ENCODE data around the gene PPIL6.
"Not testable (repeated sequence)": the region's sequence is repeated elsewhere in the genome, so short reads cannot be mapped to it uniquely, and the experiment has no call there.

The PPIL6 gene

GRCh38 chr6:109465772-109466171, 25.3 kb upstream of the PPIL6 start:
- Histone ChIP-seq H3K4me2 (ENCODE audit: low read length) (no peak overlapping the region), H3K9me3 (ENCODE audit: insufficient read depth, low read length) (no peaks in the 10 kb centered on the region), H3K4me3 (ENCODE audit: low read length) (no peak overlapping the region), H3K79me2 (ENCODE audit: low read length) (peaks cover 21% of the 10 kb centered on the region), H3K36me3 (replicated peaks; ENCODE audit: low read depth, low read length) (peaks cover 50% of the 10 kb centered on the region), H4K20me1 (ENCODE audit: insufficient read depth, low read length) (no peaks in the 10 kb centered on the region; the same call in 1 of the 2 replicates), H2AFZ (ENCODE audit: low read depth, low read length) (no peak overlapping the region), H3K9ac (ENCODE audit: low read length) (no peak overlapping the region), H3K4me1 (ENCODE audit: low read length) (peaks cover 5% of the 10 kb centered on the region; the same call in 1 of the 2 replicates), H3K27me3 (ENCODE audit: low read depth, low read length) (no peaks in the 10 kb centered on the region), H3K27ac (ENCODE audit: low read length) (no peak overlapping the region)
- TF ChIP-seq, protein P1, sequence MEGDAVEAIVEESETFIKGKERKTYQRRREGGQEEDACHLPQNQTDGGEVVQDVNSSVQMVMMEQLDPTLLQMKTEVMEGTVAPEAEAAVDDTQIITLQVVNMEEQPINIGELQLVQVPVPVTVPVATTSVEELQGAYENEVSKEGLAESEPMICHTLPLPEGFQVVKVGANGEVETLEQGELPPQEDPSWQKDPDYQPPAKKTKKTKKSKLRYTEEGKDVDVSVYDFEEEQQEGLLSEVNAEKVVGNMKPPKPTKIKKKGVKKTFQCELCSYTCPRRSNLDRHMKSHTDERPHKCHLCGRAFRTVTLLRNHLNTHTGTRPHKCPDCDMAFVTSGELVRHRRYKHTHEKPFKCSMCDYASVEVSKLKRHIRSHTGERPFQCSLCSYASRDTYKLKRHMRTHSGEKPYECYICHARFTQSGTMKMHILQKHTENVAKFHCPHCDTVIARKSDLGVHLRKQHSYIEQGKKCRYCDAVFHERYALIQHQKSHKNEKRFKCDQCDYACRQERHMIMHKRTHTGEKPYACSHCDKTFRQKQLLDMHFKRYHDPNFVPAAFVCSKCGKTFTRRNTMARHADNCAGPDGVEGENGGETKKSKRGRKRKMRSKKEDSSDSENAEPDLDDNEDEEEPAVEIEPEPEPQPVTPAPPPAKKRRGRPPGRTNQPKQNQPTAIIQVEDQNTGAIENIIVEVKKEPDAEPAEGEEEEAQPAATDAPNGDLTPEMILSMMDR (IDR thresholded peaks at IDR 0.05; ENCODE audit: low read depth, low read length) = no peak
- no peak for TF ChIP-seq EZH2phosphoT487 (IDR thresholded peaks at IDR 0.05; ENCODE audit: low read depth)

DNA sequence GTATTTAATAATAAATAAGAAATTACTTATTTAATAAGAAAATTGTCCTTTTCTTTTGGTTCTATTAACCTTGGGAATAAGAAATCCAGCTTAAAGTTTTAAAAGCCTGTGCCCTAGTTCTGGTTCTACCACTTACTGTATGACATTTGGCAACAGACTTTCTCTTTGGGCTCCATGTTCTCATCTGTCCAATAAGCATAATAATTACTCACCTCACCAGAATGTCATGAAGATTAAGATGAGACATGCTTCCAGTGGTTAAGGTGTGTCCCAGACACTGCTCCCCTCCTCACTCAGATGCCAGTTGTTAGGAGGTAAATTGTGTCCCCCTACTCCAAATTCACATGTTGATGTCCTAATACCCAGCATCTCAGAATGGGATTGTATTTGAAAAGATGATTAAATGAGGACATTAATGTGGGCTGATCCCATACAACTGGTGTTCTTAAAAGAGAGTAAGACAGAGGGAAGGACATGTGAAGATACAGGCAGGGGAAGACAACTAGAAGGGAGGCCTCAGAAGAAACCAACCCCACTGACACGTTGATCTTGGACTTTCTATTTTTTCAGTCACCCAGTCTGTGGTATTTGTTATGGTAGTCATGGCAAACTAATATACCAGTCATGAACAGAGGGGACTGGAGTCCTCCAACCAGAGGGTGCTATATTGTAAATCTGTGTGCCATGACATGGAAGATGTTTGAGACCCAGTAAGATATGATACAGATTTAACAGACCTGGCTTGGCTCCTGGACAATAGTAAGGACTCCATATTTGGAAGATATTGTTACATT, 21.5 kb upstream of the PPIL6 start:
- Histone ChIP-seq H3K36me3 (replicated peaks; ENCODE audit: low read depth, low read length) (peaks cover 35% of the 10 kb centered on the region), H3K79me2 (ENCODE audit: low read length) (peaks cover 7% of the 10 kb centered on the region; the same call in 1 of the 2 replicates), H3K9me3 (ENCODE audit: insufficient read depth, low read length) (no peaks in the 10 kb centered on the region), H3K9ac (ENCODE audit: low read length) (no peak overlapping the region), H3K4me1 (ENCODE audit: low read length) (peaks cover 11% of the 10 kb centered on the region), H3K27me3 (ENCODE audit: low read depth, low read length) (no peaks in the 10 kb centered on the region), H4K20me1 (ENCODE audit: insufficient read depth, low read length) (no peaks in the 10 kb centered on the region; the same call in 1 of the 2 replicates), H3K27ac (ENCODE audit: low read length) (no peak overlapping the region), H3K4me3 (ENCODE audit: low read length) (no peak overlapping the region), H3K4me2 (ENCODE audit: low read length) (no peak overlapping the region), H2AFZ (ENCODE audit: low read depth, low read length) (no peak overlapping the region)
- TF ChIP-seq EZH2phosphoT487 (IDR thresholded peaks at IDR 0.05; ENCODE audit: low read depth) = no peak
- TF ChIP-seq, protein P1 (IDR thresholded peaks at IDR 0.05; ENCODE audit: low read depth, low read length) = no peak

- H2AFZ ChIP-seq (ENCODE audit: low read depth, low read length); H4K20me1 ChIP-seq (ENCODE audit: insufficient read depth, low read length); H3K9ac ChIP-seq (ENCODE audit: low read length); H3K4me3 ChIP-seq (ENCODE audit: low read length); H3K9me3 ChIP-seq (ENCODE audit: insufficient read depth, low read length); H3K79me2 ChIP-seq (ENCODE audit: low read length); H3K27ac ChIP-seq (ENCODE audit: low read length); H3K4me2 ChIP-seq (ENCODE audit: low read length); H3K27me3 ChIP-seq (ENCODE audit: low read depth, low read length): not testable (repeated sequence)
- H3K4me1 ChIP-seq (ENCODE audit: low read length) = peaks cover 14% of the 10 kb centered on the region
- peaks cover 34% of the 10 kb centered on the region for H3K36me3 ChIP-seq (replicated peaks; ENCODE audit: low read depth, low read length)
These were observed 20.8 kb upstream of the PPIL6 start for GRCh38 chr6:109461205-109461604.

- H3K9me3 ChIP-seq (ENCODE audit: insufficient read depth, low read length) = no peaks in the 10 kb centered on the region
- TF ChIP-seq, protein P1 (IDR thresholded peaks at IDR 0.05; ENCODE audit: low read depth, low read length) = no peak
- no peak for TF ChIP-seq EZH2phosphoT487 (IDR thresholded peaks at IDR 0.05; ENCODE audit: low read depth)
- no peak overlapping the region for H3K4me3 ChIP-seq (ENCODE audit: low read length)
- H2AFZ ChIP-seq (ENCODE audit: low read depth, low read length) = no peak overlapping the region
- H3K36me3 ChIP-seq (replicated peaks; ENCODE audit: low read depth, low read length) = peaks cover 26% of the 10 kb centered on the region
- no peak overlapping the region for H3K27ac ChIP-seq (ENCODE audit: low read length)
- no peak overlapping the region for H3K4me2 ChIP-seq (ENCODE audit: low read length)
- no peaks in the 10 kb centered on the region for H3K27me3 ChIP-seq (ENCODE audit: low read depth, low read length)
- H3K4me1 ChIP-seq (ENCODE audit: low read length) = peaks cover 17% of the 10 kb centered on the region
- no peaks in the 10 kb centered on the region for H3K79me2 ChIP-seq (ENCODE audit: low read length)
- no peaks in the 10 kb centered on the region; the same call in 1 of the 2 replicates for H4K20me1 ChIP-seq (ENCODE audit: insufficient read depth, low read length)
- no peak overlapping the region for H3K9ac ChIP-seq (ENCODE audit: low read length)
These were observed 19.9 kb upstream of the PPIL6 start for GRCh38 chr6:109460161-109460829.

Measured in OCI-LY3 (cell line).